ENCODE results near the gene IFFO2.

- TF ChIP-seq CTCF (IDR thresholded peaks at IDR 0.05) = no peak
- TF ChIP-seq POLR2A (IDR thresholded peaks at IDR 0.05) = no peak
These were observed 2.7 kb downstream of the IFFO2 start for GRCh38 chr1:18953731-18954231.
